GM12874 (cell line): ENCODE data around the gene PRKAG1.

Experiments used
- TF ChIP-seq, protein P1 (sequence below): IDR thresholded peaks from 2 replicates; pipeline ENCODE4 v1.5.1; 2011; ENCODE audit warnings: low read depth, mild to moderate bottlenecking, control low read depth, low read length, moderate library complexity; ENCODE audit not compliant: insufficient read depth

Gene PRKAG1

GRCh38 chr12:48980953-48981756, 37.4 kb downstream of the PRKAG1 start:
- TF ChIP-seq, protein P1, sequence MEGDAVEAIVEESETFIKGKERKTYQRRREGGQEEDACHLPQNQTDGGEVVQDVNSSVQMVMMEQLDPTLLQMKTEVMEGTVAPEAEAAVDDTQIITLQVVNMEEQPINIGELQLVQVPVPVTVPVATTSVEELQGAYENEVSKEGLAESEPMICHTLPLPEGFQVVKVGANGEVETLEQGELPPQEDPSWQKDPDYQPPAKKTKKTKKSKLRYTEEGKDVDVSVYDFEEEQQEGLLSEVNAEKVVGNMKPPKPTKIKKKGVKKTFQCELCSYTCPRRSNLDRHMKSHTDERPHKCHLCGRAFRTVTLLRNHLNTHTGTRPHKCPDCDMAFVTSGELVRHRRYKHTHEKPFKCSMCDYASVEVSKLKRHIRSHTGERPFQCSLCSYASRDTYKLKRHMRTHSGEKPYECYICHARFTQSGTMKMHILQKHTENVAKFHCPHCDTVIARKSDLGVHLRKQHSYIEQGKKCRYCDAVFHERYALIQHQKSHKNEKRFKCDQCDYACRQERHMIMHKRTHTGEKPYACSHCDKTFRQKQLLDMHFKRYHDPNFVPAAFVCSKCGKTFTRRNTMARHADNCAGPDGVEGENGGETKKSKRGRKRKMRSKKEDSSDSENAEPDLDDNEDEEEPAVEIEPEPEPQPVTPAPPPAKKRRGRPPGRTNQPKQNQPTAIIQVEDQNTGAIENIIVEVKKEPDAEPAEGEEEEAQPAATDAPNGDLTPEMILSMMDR, result 0 out of 2 replicates have a peak, but pooled peaks have one; percentile 17

DNA sequence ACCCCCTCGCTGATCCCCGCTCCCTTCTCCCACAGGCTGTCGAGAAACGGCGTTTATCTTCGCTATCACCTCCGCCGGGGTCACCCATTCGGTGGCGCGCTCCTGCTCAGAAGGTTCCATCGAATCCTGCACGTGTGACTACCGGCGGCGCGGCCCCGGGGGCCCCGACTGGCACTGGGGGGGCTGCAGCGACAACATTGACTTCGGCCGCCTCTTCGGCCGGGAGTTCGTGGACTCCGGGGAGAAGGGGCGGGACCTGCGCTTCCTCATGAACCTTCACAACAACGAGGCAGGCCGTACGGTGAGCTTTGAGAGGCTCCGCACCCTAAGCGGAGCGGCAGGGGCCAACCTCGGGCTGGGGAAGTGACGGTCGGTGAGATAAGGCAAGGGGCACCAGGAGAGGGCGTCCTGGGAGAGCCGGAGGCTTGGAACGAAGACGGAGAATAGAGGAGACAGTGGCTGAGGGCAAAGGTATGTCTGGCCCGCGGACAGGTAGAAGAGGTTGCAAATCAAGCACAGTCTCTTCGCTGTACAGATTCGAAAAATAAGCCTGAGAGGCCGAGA, 38.1 kb downstream of the PRKAG1 start:
- TF ChIP-seq, protein P1, result no peak

GRCh38 chr12:48979602-48980388, 38.8 kb downstream of the PRKAG1 start:
- TF ChIP-seq, protein P1, result no peak

- TF ChIP-seq, protein P1, result no peak
Observed at GRCh38 chr12:48978741-48979601, 39.6 kb downstream of the PRKAG1 start.

GRCh38 chr12:48978291-48978740, 40.3 kb downstream of the PRKAG1 start, which contains the start of gene WNT1:
Gene WNT1, plus strand, starts transcription at chr12:48978322. Its CDS starts 329 bp downstream, at chr12:48978651.
- TF ChIP-seq, protein P1, result no peak

DNA sequence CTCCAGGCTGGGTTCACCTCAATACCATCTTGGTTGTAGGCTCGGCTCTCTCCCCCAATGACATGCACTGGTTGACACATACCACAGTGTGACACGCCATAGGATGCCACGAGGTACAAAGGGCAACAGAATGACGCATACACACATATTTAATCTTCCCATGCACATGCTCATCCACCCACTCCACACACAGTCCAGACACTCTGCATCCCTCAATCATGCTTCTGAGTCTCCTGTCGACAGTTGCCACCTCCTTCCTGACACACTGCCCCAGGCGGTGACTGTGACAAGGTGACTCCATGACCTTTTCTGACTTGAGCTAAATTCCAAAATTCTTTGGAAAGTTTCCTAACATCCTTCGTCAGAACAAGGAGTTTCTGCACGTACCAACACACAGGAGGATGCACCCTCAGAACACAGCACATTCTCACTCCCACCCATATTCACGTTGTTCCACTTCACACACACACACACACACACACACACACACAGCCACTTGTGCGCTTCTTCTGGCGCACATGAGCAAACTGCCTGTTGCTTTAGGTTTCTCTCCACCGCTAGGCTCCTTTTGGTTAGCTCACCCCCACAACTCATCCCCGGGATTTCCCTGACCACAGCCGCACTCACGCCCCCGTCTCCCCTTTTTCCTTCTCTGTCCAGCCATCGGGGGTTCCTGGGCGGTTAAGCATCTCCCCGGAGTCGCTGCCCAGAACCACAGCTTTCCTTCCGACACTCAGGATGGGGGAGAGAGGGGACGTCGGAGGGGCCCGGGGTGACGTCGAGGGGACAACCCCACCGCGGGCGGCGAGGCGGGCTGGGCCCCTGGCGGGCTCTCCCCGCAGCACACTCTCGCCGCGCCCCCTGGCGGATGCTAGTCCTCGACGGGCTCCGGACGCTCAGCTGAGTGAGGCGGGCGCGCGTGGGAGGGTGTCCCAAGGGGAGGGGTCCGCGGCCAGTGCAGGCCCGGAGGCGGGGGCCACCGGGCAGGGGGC, 41.0 kb downstream of the PRKAG1 start:
- TF ChIP-seq, protein P1, result peak; percentile 91
